Smooth muscle cell (in vitro differentiated cells): ENCODE results near the gene ARHGAP27. TPM values are rescaled to one million over a fixed set of nuclear protein-coding genes. Genes with fewer than 3 reads are reported as not detected.

Source experiments
- DNase-seq: peaks from one replicate; lab custom pipeline; 2025; ENCODE audit not compliant: unreplicated experiment; lab: John Stamatoyannopoulos, UW
- H2AFZ ChIP-seq: fragments of 200-600 bp; sonication (generic); 2 replicates; pipeline ENCODE4 v1.6.0; 2016; ENCODE audit warnings: antibody characterized with exemption, low read depth, mild to moderate bottlenecking
- H3F3A ChIP-seq: fragments of 200-600 bp; sonication (generic); 2 replicates; pipeline ENCODE4 v1.6.0; 2017; ENCODE audit warnings: antibody characterized with exemption, low read depth
- H3K27ac ChIP-seq: fragments of 200-600 bp; sonication (generic); 2 replicates; pipeline ENCODE4 v1.5.1; 2016; ENCODE audit warnings: low read depth, mild to moderate bottlenecking
- H3K27me3 ChIP-seq: fragments of 200-600 bp; sonication (generic); 2 replicates; pipeline ENCODE4 v1.6.1; 2016; ENCODE audit warnings: low read depth, mild to moderate bottlenecking
- H3K36me3 ChIP-seq: fragments of 200-600 bp; sonication (generic); 2 replicates; pipeline ENCODE4 v1.5.1; 2016; ENCODE audit warnings: low read depth
- H3K4me1 ChIP-seq: fragments of 200-600 bp; sonication (generic); 2 replicates; pipeline ENCODE4 v1.5.1; 2016; ENCODE audit warnings: low read depth
- H3K4me2 ChIP-seq: fragments of 200-600 bp; sonication (generic); 2 replicates; pipeline ENCODE4 v1.6.0; 2016; ENCODE audit warnings: mild to moderate bottlenecking
- H3K4me3 ChIP-seq: fragments of 200-600 bp; sonication (generic); 2 replicates; pipeline ENCODE4 v1.5.1; 2016; ENCODE audit warnings: mild to moderate bottlenecking
- H3K79me2 ChIP-seq: fragments of 200-600 bp; sonication (generic); 2 replicates; pipeline ENCODE4 v1.6.0; 2016; ENCODE audit warnings: low read depth, mild to moderate bottlenecking
- H3K9ac ChIP-seq: fragments of 200-600 bp; sonication (generic); 2 replicates; pipeline ENCODE4 v1.6.0; 2016; ENCODE audit warnings: low read depth
- H3K9me3 ChIP-seq: fragments of 200-600 bp; sonication (generic); replicated peaks from 2 replicates; pipeline ENCODE4 v1.5.1; 2016; ENCODE audit warnings: low read depth
- H4K20me1 ChIP-seq: fragments of 200-600 bp; sonication (generic); 2 replicates; pipeline ENCODE4 v1.6.0; 2016; ENCODE audit warnings: low read depth
- WGBS: methylation state at CpG from one replicate; pipeline ENCODE4 v1.1.7; 2016; ENCODE audit warnings: low lambda C conversion rate; 5-methylcytosine and 5-hydroxymethylcytosine counted together
- polyA plus RNA-seq: library from polyadenylated mRNA; unstranded; fragments of >200 nt; fragmentation: Nextera tagmentation; extraction: Ambion mirVana; gene quantifications from 2 replicates; pipeline ENCODE4 v1.2.1, GENCODE V29; 2016
- total RNA-seq: library from RNA; depleted of rRNA; stranded (reverse); fragments of >200 nt; gene quantifications from 2 replicates; pipeline ENCODE4 v1.2.3, GENCODE V29; 2014
- TF ChIP-seq, protein P1 (sequence below): fragments of 200-600 bp; sonication (generic); IDR thresholded peaks from 2 replicates; pipeline ENCODE4 v1.5.1; 2017; ENCODE audit warnings: borderline replicate concordance, mild to moderate bottlenecking, antibody characterized with exemption; ENCODE audit not compliant: insufficient read depth, poor library complexity, severe bottlenecking

Gene ARHGAP27
- total and polyA plus RNA-seq, 2 experiments from 2014 or later = 3.6 to 3.7 TPM

- H3K27me3 ChIP-seq = no peaks in the 10 kb centered on the region
- no peak overlapping the region for H3K4me3 ChIP-seq
- no peak overlapping the region for H3K9ac ChIP-seq
- no peaks in the 10 kb centered on the region for H4K20me1 ChIP-seq
- H3K27ac ChIP-seq = no peak overlapping the region
- H3K4me1 ChIP-seq = peaks cover 3% of the 10 kb centered on the region
- H3K36me3 ChIP-seq = no peaks in the 10 kb centered on the region
- WGBS = 94% methylated on average over 4 of the region's 4 CpGs
- no peak for DNase-seq
- TF ChIP-seq, protein P1, sequence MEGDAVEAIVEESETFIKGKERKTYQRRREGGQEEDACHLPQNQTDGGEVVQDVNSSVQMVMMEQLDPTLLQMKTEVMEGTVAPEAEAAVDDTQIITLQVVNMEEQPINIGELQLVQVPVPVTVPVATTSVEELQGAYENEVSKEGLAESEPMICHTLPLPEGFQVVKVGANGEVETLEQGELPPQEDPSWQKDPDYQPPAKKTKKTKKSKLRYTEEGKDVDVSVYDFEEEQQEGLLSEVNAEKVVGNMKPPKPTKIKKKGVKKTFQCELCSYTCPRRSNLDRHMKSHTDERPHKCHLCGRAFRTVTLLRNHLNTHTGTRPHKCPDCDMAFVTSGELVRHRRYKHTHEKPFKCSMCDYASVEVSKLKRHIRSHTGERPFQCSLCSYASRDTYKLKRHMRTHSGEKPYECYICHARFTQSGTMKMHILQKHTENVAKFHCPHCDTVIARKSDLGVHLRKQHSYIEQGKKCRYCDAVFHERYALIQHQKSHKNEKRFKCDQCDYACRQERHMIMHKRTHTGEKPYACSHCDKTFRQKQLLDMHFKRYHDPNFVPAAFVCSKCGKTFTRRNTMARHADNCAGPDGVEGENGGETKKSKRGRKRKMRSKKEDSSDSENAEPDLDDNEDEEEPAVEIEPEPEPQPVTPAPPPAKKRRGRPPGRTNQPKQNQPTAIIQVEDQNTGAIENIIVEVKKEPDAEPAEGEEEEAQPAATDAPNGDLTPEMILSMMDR = no peak
- H3K4me2 ChIP-seq = peak overlapping the region; percentile 79
- peak overlapping the region; percentile 78 for H2AFZ ChIP-seq
- H3K9me3 ChIP-seq = no peaks in the 10 kb centered on the region
- H3F3A ChIP-seq = no peaks in the 10 kb centered on the region
- no peaks in the 10 kb centered on the region for H3K79me2 ChIP-seq
These were observed 38.1 kb downstream of the ARHGAP27 start for GRCh38 chr17:45394564-45394912.

DNA sequence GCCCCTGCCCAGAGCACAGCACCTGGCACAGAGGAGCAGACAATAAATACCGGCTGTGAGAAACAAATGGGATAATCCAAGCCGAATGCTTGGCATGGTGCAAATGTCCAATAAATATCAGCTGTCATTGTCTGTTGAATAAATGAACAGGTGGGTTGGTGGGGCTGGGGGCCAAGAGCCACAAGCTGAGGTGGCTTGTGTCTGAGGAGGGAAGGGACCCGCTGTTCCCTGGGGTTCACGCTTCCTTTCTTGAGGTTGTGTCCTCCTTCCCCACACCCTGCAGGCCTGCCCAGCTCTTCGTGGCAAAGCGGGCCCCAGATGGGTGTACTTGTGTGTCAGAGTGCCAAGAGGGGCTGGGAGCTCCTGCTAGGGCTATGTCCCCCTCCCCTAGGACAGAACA is 38.6 kb downstream of the ARHGAP27 start:
- Histone ChIP-seq H3F3A (no peaks in the 10 kb centered on the region), H3K79me2 (no peaks in the 10 kb centered on the region), H3K9ac (no peak overlapping the region), H4K20me1 (no peaks in the 10 kb centered on the region), H2AFZ (no peak overlapping the region), H3K4me3 (no peak overlapping the region), H3K36me3 (no peaks in the 10 kb centered on the region), H3K4me1 (peaks cover 3% of the 10 kb centered on the region), H3K27ac (no peak overlapping the region), H3K9me3 (no peaks in the 10 kb centered on the region), H3K4me2 (no peak overlapping the region), H3K27me3 (no peaks in the 10 kb centered on the region)
- 95% methylated on average over 6 of the region's 6 CpGs for WGBS
- no peak for DNase-seq
- TF ChIP-seq, protein P1 = no peak

DNA sequence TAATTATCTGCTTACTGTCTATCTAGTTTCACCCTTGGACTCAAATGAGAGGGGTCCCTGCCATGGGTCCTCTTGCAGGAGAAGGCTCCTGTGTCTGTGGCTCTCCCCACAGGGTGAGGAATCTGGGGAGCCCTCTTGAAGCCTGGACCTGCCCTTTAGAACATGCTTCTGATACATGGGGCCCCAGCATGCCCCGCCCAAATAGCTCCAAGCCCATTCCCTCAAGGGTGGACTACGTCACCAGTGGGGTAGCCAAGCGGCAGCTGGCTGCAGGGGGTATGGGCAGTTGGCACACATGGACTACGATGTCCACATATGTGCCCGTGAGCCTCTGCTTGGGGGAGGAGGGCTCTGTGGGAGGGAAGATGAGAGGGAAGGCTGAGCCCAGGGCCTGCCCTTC is 39.3 kb downstream of the ARHGAP27 start:
- no peaks in the 10 kb centered on the region for H3K36me3 ChIP-seq
- no peak overlapping the region for H3K4me2 ChIP-seq
- H3K4me1 ChIP-seq = peaks cover 3% of the 10 kb centered on the region
- TF ChIP-seq, protein P1 = no peak
- H3K27me3 ChIP-seq = no peaks in the 10 kb centered on the region
- H4K20me1 ChIP-seq = no peaks in the 10 kb centered on the region
- H3K27ac ChIP-seq = no peak overlapping the region
- H3K9me3 ChIP-seq = no peaks in the 10 kb centered on the region
- H3K9ac ChIP-seq = no peak overlapping the region
- H3K79me2 ChIP-seq = no peaks in the 10 kb centered on the region
- H3F3A ChIP-seq = no peaks in the 10 kb centered on the region
- WGBS = 94% methylated on average over 5 of the region's 5 CpGs
- no peak overlapping the region for H2AFZ ChIP-seq
- no peak for DNase-seq
- no peak overlapping the region for H3K4me3 ChIP-seq

DNA sequence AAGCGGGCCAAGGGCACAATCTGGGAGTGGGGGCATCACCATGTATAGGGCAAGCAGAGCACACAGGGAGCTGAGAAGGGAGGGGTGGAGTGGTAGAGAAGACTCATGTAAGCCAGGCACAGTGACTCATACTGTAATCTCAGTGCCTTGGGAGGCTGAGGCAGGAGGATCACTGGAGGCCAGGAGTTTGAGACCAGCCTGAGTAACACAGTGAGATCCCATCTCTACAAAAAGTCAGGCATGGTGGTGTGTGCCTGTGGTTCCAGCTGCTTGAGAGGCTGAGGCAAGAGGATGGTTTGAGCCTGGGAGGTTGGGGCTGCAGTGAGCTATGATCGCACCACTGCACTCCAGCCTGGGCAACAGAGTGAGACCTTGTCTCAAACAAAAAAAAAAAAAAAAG is 40.8 kb downstream of the ARHGAP27 start:
- peaks cover 3% of the 10 kb centered on the region for H3K4me1 ChIP-seq
- no peak overlapping the region for H2AFZ ChIP-seq
- no peaks in the 10 kb centered on the region for H3F3A ChIP-seq
- no peaks in the 10 kb centered on the region for H3K79me2 ChIP-seq
- TF ChIP-seq, protein P1 = no peak
- no peak overlapping the region for H3K9ac ChIP-seq
- WGBS = 100% methylated on average over 2 of the region's 2 CpGs
- DNase-seq = no peak
- no peaks in the 10 kb centered on the region for H3K36me3 ChIP-seq
- no peak overlapping the region for H3K27ac ChIP-seq
- no peaks in the 10 kb centered on the region for H4K20me1 ChIP-seq
- H3K27me3 ChIP-seq = no peaks in the 10 kb centered on the region
- H3K9me3 ChIP-seq = no peaks in the 10 kb centered on the region
- no peak overlapping the region for H3K4me2 ChIP-seq
- H3K4me3 ChIP-seq = no peak overlapping the region
